GM20000 (cell line): Measurements from ENCODE around the gene CDCA7L.
"Not testable (repeated sequence)": the region's sequence is repeated elsewhere in the genome, so short reads cannot be mapped to it uniquely, and the experiment has no call there.

Source experiments
- DNase-seq: peaks from one replicate; pipeline ENCODE4 v3.0.0; 2012; ENCODE audit warnings: low spot score
- TF ChIP-seq, protein P1 (sequence below): IDR thresholded peaks from 2 replicates; pipeline ENCODE4 v1.5.1; 2012; ENCODE audit warnings: mild to moderate bottlenecking, control low read depth; ENCODE audit errors: extremely low read depth, missing control alignments

The CDCA7L gene

DNA sequence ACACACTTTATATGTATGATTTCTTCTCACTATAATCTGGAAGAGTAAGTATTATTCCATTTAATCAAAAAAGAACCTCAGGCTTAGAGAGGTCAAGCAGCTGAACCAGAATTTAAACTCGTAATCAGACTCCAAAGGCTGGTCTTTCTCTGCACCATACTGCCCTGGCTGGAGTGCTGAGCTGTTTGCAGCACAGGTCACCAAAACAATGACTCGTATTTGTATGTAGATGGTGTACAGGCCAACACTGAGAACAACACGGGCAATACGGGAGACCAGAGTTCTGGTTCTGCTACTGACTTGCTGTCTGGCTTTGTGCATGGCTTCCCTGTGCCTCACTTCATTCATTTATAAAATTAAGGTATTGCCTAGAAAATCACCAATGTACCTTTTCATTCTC is 57.9 kb downstream of the CDCA7L start:
- no peak for DNase-seq
- TF ChIP-seq, protein P1, sequence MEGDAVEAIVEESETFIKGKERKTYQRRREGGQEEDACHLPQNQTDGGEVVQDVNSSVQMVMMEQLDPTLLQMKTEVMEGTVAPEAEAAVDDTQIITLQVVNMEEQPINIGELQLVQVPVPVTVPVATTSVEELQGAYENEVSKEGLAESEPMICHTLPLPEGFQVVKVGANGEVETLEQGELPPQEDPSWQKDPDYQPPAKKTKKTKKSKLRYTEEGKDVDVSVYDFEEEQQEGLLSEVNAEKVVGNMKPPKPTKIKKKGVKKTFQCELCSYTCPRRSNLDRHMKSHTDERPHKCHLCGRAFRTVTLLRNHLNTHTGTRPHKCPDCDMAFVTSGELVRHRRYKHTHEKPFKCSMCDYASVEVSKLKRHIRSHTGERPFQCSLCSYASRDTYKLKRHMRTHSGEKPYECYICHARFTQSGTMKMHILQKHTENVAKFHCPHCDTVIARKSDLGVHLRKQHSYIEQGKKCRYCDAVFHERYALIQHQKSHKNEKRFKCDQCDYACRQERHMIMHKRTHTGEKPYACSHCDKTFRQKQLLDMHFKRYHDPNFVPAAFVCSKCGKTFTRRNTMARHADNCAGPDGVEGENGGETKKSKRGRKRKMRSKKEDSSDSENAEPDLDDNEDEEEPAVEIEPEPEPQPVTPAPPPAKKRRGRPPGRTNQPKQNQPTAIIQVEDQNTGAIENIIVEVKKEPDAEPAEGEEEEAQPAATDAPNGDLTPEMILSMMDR, result no peak

DNA sequence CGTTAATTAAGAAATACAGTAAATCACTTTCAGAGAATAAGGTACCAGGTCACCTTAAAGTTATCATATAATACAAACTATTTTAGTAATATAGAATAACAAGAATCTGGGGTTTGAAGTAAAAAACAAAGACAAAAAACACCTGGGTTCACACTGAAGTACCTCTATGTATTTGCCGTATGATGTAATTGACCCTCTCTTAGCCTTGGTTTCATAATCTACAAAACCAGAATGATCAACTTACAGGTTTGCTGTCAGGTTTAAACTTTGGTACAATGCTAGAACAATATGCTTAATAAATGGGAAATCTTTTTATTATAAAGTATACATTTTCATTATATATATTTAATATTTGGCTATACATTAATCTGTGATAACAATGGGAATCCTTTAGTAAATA is 58.3 kb downstream of the CDCA7L start:
- TF ChIP-seq, protein P1, result no peak
- DNase-seq, result no peak

DNA sequence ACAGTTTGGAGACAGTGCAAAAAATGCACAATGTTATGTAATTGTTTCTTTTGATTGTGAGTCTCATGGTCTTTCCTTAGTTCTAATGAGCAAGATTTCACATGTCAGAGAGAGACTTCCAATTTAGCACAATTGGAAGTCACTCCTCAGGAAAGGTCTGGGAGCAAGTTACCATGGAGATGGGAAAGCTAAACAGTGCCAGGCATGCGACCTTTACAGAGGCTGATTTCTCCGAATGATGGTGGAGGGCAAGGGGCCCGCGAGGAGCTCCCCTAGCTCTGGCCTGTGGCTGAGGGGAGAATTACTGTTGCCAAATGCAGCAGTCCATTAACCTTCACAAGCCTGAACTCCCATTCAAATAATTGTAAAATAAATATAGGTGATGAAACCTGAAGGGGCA is 59.3 kb downstream of the CDCA7L start:
- no peak for DNase-seq

DNA sequence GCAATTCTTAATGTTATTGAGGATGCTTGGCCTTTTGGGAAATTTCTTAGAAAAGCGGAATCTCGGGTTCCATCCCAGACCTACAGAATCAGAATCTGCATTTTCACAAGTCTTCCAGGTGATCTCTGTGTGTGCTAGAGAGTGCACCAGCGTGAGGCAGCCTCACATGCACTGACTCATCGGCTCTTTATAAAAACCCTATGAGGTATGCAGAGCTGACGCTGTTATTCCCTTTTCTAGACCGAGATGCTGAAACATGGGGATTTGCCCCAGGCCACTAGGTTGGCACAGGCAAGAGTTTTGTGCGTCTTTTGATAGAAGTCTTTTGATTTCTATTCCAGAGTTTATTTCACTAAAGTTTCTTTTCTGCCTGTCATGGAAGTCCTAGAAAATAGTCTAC is 61.2 kb downstream of the CDCA7L start:
- no peak for DNase-seq
- TF ChIP-seq, protein P1, result no peak

More for the DNA sequence above, 59.3 kb downstream of the CDCA7L start:
- TF ChIP-seq, protein P1, result no peak

DNA sequence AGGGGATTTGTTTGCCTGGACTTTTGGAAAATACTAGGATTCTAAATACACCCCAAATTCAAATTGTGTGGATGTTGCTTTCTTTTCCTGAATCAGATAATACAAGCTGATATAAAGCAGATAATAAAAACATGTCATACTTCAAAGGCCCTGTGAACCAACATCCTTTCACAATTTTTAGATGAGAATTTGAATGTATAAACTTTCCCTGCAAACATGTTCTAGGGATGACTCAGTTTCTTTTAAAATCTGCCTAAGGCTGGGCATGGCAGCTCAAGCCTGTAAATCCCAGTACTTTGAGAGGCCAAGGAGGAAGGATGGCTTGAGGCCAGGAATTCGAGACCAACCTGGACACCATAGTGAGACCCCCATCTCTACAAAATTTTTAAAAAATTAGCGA is 62.2 kb downstream of the CDCA7L start:
- not testable (repeated sequence) for DNase-seq

DNA sequence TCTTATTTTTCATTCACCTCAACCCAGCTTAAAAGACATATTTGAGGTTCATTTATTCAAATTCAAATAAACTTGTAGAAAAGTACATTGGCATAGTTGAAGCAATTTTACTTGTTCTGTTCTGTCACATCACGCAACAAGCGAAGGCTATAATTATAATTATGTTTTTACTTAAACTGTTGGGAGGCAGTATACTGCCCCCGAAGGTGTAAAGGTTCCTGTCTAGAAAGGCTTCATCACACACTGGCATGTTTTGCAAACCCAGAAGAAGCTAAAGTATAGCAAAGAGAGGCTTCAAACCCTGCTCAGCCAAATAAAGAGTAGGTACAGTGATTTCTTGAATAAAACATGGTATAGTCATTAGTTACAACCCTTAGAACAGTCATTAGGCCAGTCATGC is 62.6 kb downstream of the CDCA7L start:
- TF ChIP-seq, protein P1, result no peak
- no peak for DNase-seq

DNA sequence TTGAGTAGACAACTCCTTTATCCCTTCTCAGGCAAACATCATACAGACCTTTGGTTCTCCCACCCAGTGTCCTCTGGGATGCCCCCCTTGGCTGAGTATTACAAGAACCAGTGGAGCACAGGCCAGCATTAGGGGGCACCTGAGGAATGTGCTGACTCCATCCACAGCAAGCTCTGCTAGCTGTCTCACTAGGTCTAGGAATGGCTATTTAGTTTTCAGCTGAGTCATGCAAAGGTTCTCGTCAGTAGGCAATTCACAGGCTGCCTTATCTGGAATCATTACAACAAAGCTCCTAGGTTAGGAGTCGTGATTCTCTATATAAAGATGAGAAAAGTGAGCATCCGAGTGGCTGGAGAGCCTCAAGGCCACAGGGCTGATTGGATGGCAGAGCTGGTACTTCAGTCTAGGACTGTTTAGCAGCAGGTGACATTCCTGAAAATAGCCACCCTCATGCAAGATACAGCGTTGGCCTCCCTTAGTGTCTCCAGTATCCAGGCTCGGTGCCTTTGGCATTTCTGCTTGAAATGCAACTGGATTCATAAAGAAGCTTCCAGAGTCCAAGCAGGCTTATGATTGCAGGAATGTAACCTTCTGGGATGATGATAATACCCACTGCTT is 75.8 kb downstream of the CDCA7L start:
- TF ChIP-seq, protein P1, result no peak
- no peak for DNase-seq

DNA sequence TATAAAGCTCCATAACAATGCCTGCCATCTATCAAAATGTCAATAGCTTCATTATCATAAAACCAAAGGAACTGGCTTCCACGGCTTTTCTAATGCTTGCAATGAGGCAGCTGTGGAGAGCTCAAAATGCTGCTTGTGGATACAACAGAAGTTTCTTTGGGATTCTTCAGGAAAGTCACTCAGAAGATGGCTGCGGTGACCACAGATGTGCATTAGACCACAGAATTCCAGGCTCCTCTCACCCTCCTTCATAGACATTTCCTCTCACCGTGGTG is 77.2 kb downstream of the CDCA7L start:
- DNase-seq, result no peak
- TF ChIP-seq, protein P1, result no peak
